ENCODE results near the gene HIVEP3. TPM values are rescaled to one million over a fixed set of nuclear protein-coding genes. Genes with fewer than 3 reads are reported as not detected.

The HIVEP3 gene
- total RNA-seq, 1 donor from 2014 or later: 3.6 TPM

DNA sequence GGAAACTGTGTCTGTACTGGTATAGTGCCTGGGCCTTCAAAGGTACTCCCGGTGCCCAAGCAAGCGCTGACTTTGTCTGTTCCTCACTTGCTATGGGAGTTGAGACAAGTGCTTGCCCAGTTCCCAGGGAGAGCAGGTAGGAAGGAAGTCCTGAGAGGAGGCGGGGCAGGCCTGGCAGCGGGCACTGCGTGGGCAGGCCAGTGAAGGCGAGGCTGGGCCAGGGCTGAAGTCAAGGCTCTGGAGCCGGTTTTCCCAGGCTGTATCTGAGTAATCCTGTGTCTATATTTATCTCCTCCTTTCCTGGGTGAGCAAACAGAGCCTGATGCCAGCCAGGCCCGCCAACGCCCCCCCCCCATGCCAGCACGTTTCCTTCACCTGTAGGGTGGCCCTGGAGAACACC is 418.3 kb downstream of the HIVEP3 start:
- DNase-seq (ENCODE audit: low spot score): no peak
- Mint-ChIP-seq H3K9me3 (ENCODE audit: low read depth) (no peaks in the 10 kb centered on the region), H3K27ac (ENCODE audit: unreplicated experiment) (peak overlapping the region; percentile 81), H3K36me3 (ENCODE audit: low read depth) (no peaks in the 10 kb centered on the region), H3K4me1 (ENCODE audit: low read depth) (peaks cover 62% of the 10 kb centered on the region), H3K4me3 (ENCODE audit: unreplicated experiment) (no peak overlapping the region), H3K27me3 (ENCODE audit: low read depth) (no peaks in the 10 kb centered on the region)
- no peak for TF ChIP-seq CTCF (IDR thresholded peaks at IDR 0.05)

DNA sequence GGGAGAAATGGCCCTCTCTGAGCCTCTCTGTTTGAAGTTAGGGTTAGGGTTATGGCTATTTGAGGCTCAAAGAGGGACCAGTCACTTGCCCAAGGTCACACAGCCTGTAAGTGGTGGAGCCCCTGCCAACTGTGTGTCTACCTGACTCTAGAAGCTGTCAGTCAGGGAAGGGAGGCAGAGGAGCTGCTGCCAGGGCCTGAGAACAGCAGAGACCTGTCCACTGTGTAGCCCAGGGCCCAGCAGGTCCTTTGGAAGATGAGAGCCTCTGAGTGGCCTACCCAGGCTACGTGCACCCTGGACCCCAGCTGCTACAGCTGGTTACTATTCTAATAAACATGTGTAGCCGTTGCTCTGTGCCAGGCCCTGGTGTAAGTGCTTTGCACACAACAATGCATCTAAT is 419.1 kb downstream of the HIVEP3 start:
- Mint-ChIP-seq H3K27ac (ENCODE audit: unreplicated experiment) (no peak overlapping the region), H3K4me1 (ENCODE audit: low read depth) (peaks cover 66% of the 10 kb centered on the region), H3K27me3 (ENCODE audit: low read depth) (no peaks in the 10 kb centered on the region), H3K9me3 (ENCODE audit: low read depth) (no peaks in the 10 kb centered on the region), H3K4me3 (ENCODE audit: unreplicated experiment) (no peak overlapping the region), H3K36me3 (ENCODE audit: low read depth) (no peaks in the 10 kb centered on the region)
- no peak for TF ChIP-seq CTCF (IDR thresholded peaks at IDR 0.05)
- no peak for DNase-seq (ENCODE audit: low spot score)

- Mint-ChIP-seq H3K4me3 (ENCODE audit: unreplicated experiment) (no peak overlapping the region), H3K27me3 (ENCODE audit: low read depth) (no peaks in the 10 kb centered on the region), H3K9me3 (ENCODE audit: low read depth) (no peaks in the 10 kb centered on the region), H3K27ac (ENCODE audit: unreplicated experiment) (peak overlapping the region; percentile 85), H3K36me3 (ENCODE audit: low read depth) (no peaks in the 10 kb centered on the region), H3K4me1 (ENCODE audit: low read depth) (peaks cover 62% of the 10 kb centered on the region)
- TF ChIP-seq CTCF (IDR thresholded peaks at IDR 0.05): no peak
- DNase-seq (ENCODE audit: low spot score): no peak
These were observed 419.9 kb downstream of the HIVEP3 start for GRCh38 chr1:41498804-41499203.

DNA sequence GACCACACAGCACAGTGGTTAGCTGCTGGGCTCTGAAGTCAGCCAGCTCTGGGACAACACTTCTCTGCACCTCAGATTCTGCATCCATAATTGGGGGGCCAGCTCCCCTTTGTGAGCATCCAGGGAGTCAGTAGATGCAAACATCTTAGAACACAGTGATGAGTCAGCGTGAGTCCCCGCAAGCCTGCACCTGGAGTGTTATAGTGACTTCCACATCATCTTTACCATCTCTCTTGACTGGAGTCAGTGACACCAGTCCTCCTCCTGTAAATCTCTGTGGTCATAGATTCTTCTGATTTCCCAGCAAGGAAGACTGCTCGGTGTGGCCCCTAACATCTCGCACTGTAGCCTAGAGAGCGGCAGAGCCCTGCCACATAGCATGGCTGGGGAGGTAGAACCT is 420.3 kb downstream of the HIVEP3 start:
- no peak for DNase-seq (ENCODE audit: low spot score)
- H3K27ac Mint-ChIP-seq (ENCODE audit: unreplicated experiment): peak overlapping the region; percentile 85
- H3K36me3 Mint-ChIP-seq (ENCODE audit: low read depth): no peaks in the 10 kb centered on the region
- no peak overlapping the region for H3K4me3 Mint-ChIP-seq (ENCODE audit: unreplicated experiment)
- H3K27me3 Mint-ChIP-seq (ENCODE audit: low read depth): no peaks in the 10 kb centered on the region
- no peaks in the 10 kb centered on the region for H3K9me3 Mint-ChIP-seq (ENCODE audit: low read depth)
- no peak for TF ChIP-seq CTCF (IDR thresholded peaks at IDR 0.05)
- peaks cover 58% of the 10 kb centered on the region for H3K4me1 Mint-ChIP-seq (ENCODE audit: low read depth)

DNA sequence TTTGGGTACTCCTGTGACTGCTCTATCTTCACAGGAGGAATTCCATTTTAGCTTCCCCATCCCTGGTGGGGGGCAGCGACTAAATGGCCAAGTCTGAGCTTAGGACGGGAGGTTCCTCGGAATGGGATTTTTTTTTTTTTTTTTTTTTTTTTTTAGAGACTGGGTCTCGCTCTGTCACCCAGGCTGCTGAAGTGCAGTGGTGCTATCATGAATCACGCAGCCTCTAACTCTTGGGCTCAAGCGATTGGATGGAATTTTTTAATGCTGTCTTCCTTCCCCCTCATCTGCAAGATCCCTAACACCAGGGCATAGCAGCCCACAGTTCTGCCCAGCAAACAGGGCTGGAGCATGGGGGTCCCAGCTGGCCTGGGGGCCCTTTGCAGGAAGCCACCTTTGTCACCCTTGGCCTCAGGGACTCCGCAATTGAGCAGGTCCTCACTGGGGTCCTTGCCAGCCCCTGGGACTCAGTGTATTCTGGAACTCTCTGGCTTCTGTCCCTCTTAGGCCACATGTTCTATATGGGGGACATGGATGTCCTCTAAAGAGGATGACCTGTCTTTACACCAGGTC is 421.2 kb downstream of the HIVEP3 start:
- Mint-ChIP-seq H3K27ac (ENCODE audit: unreplicated experiment) (peak overlapping the region; percentile 63), H3K4me3 (ENCODE audit: unreplicated experiment) (no peak overlapping the region), H3K4me1 (ENCODE audit: low read depth) (peaks cover 65% of the 10 kb centered on the region), H3K9me3 (ENCODE audit: low read depth) (no peaks in the 10 kb centered on the region), H3K27me3 (ENCODE audit: low read depth) (no peaks in the 10 kb centered on the region), H3K36me3 (ENCODE audit: low read depth) (no peaks in the 10 kb centered on the region)
- TF ChIP-seq CTCF (IDR thresholded peaks at IDR 0.05): no peak
- DNase-seq (ENCODE audit: low spot score): no peak

Measured in chondrocyte (in vitro differentiated cells).